ENCODE results near the gene CKMT2.
"Not testable (repeated sequence)": the region's sequence is repeated elsewhere in the genome, so short reads cannot be mapped to it uniquely, and the experiment has no call there.

CKMT2 gene

DNA sequence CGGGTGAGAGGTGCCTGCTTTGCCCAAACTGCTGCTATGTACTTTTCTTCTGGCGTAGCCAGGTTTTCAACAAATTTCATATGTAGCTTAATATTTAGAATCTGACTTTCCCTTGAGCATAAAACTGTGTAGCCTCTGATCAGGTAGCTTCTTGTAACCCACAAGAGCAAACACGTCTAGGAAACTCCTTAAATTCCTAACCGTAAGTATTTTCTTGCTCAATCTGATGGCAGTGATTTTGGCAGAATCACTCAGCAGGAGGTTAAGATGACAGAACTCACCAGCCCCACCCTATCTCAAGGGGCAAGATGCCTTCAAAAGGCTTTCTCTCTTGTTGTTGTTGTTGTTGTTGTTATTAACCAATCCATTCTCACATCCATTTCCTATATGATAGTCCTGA, 20.8 kb downstream of the CKMT2 start:
- DNase-seq: no peak

DNA sequence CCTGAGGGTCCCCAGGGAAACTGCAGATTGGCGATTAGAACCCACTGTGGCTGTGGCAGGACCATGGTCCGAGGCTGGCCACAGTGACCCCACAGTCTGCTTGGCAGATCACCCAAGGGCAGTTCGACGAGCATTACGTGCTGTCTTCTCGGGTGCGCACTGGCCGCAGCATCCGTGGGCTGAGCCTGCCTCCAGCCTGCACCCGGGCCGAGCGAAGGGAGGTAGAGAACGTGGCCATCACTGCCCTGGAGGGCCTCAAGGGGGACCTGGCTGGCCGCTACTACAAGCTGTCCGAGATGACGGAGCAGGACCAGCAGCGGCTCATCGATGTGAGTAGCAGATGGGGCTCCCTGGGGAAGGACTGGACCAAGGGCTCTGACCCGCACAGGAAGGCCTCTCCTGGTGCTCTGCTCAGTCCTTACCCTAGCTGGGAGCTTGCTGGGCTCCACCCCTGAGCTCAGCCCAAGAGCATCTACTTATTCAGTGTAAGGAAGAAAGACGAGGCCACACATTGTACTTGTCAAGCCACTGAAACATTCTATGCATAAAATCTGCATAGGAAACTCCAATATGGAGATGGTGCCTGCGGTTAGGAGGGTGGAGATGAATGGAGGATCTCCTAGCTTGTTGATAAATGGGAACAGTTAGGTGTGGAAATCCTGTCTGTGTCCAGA, 21.9 kb downstream of the CKMT2 start:
- DNase-seq: no peak

DNA sequence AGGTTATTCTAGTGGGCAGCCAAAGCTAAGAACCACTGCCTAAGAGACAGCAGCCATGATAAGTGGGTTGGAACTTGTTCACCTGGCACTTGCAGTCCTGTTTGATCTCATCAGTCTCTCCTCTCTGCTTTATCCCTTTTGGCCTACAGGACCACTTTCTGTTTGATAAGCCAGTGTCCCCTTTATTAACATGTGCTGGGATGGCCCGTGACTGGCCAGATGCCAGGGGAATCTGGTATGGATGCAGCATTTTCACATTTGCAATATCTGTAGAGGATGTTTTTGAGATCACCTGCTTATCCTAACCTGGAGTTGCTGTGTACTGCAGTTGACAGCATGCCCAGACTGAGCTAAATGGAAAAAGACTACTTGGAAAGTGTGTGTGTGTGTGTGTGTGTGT, 23.6 kb downstream of the CKMT2 start:
- DNase-seq: no peak

DNA sequence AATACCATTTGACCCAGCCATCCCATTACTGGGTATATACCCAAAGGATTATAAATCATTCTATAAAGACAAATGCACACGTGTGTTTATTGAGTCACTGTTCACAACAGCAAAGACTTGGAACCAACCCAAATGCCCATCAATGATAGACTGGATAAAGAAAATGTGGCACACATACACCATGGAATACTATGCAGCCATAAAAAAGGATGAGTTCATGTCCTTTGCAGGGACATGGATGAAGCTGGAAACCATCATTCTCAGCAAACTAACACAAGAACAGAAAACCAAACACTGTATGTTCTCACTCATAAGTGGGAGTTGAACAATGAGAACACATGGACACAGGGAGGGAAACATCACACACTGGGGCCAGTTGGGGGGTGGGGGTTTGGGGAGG, 29.7 kb downstream of the CKMT2 start:
- DNase-seq: not testable (repeated sequence)

DNA sequence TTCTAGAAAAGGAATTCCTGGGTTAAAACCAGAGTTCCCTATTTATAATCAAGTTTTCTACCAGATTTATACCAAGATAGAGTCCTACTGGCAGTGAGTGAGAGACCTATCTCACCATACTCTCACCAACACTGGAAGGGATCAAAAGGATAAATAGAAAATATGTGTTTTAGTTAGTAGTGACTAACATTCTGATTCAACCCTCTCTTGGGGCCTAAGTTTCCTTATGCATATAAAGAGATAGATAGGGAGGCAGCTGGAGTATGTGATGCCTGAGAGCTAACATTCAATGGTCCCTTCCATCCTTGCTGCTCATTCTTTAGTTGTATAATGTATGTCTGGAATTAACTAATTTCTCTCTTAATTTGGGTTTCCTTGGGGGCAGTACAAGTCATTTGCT, 32.0 kb downstream of the CKMT2 start:
- no peak for DNase-seq

DNA sequence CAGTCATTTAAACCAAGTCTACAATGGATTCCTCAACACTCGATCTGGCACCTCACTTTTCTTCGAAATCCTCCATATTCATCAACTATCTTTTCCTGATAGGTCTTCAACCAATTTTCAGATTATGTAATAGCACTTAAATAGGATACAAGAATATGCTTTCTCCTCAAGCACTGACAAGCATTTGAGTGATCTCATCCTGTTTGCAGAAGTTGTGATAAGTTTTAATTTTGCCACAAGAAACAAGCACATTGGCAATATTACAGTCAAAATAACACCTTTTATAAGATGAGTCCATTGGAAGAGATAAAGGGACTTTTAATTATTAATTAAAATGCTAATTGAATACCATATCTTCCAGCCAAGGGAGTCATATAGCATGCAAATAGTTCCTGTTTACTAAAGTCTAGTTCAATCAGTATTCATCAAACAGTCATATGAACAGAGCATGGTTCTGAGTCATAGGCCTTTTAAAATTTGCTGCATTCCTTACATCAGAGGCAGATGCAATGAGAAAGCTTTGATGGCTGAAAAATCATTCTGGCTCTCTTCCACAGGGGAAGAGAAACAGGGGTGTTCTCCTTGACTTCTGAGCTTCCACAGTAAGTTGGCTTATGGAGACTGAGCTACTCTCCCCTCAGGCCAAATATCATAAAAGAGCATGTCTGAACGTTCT, 35.5 kb downstream of the CKMT2 start:
- DNase-seq: no peak

DNA sequence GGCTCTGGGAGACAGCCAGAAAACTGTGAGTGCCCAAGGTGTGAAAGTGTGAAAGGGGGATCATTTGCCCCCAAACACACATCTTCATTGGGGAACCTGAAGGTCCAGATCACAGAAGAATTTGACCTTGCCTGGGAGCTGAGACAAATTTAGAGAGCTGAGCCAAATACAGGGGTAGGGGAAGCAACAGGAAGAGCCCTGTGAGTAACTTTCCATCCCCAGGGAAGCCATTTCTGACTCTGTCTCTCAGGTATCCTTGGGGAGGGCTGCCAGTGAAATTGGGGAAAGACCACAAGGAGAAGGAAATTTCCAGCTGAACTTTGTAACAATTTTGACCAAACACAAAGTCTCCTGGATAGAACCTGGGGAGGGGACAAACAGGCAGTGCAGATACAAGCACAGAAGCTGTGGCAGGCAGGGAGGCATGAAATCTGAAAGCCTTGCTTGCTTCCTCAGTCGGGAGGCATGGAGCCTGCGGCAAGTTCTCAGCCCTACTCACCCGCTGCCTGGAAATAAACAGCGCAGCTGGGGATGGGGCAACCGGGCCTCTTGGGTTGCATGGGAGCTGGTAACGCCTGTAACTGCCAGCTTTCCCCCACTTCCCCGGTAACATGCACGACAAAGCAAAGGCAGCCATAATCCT, 36.8 kb downstream of the CKMT2 start:
- no peak for DNase-seq

DNA sequence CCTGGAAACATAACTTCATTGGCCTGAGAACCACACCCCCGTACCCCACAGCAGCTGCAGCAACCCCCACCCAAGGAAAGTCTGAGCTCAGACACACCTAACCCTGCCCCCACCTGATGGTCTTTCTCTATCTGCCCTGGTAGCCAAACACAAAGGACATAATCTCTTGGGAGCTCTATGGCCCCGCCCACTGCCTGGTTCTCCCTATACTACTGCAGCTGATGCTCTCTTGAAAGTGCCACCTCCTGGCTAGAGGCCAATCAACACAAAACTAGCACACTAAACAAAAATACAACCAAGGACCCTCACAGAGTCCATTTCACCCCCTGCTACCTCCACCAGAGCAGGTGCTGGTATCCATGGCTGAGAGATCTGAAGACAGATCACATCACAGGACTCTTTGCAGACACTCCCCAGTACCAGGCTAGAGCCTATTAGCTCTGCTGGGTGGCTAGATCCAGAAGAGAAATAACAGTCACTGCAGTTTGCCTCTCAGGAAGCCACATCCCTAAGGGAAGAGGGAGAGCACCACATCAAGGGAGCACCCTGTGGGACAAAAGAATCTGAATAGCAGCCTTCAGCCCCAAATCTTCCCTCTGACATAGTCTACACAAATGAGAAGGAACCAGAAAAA, 37.4 kb downstream of the CKMT2 start:
- not testable (repeated sequence) for DNase-seq

DNA sequence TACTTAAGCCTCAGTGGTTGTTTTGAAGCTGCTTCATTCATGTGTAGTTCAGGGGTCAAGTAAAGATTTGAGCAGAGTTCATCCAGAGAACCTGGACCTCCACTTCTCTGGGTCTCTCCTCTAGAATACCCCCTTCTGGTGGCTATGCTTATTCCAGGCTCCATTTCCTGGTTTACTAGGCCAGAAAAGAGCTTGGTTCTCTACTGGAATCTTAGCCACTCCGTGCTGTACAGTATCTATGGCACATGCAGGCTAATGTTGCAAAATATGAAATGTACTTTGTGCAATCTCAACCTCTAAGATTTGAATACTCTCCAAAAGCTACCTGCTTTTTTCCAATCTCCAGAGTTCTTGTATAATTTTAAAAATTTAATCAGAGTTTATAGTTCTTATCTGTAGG, 50.9 kb downstream of the CKMT2 start:
- DNase-seq: no peak

DNA sequence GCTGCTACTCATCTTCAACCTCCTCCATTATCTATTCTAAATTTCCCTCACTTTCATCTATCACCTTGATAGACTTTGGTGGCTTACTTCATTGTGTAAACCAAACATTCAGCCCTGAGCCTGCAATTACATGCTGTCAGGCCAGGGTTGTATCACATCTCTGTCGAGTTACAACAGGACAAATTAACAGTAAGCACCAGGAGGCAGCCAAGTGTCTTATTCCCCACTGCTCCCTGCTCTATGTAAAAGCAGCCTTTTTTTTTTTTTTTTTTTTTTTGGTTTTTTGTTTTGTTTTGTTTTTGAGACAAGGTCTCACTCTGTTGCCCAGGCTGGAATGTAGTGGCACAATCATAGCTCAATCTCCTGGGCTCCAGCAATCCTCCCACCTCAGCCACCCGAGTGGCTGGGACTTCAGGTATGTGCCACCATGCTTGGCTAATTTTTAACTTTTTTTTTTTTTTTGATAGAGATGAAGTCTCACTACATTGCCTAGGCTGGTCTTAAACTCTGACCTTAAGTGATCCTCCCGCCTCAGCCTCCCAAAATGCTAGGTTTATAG, 53.0 kb downstream of the CKMT2 start:
- no peak for DNase-seq

DNA sequence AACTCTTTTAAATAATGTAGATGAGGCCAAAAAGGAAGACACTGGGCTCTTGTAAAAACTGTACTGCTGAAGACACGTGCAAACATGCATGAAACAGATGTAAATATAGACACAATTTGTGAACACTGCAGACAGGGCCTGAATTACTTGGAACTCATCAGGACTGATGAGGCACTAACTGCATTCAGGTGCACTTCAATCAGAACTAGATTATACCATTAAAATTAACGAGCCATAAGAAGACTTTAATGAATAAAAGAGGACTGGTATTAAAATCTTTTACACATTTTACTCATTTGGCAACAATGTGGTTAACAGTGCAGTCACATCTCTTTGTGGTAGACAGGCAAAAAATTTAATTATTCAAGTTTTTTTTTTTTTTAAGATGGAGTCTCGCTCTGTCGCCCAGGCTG, 54.9 kb downstream of the CKMT2 start:
- no peak for DNase-seq

DNA sequence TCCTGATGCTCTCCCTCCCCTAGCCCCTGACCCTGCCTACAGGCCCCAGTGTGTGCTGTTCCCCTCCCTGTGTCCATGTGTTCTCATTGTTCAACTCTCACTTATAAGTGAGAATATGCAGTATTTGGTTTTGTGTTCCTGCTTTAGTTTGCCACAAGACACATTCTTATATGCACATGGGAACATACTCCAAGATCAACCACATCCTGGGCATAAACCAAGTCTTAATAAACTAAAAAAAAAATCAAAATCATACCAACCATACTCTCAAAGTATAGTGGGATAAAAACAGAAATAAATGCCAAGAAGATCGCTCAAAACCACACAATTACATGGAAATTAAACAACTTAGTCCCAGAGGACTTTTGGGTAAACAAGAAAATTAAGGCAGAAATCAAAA, 57.0 kb downstream of the CKMT2 start:
- no peak for DNase-seq

DNA sequence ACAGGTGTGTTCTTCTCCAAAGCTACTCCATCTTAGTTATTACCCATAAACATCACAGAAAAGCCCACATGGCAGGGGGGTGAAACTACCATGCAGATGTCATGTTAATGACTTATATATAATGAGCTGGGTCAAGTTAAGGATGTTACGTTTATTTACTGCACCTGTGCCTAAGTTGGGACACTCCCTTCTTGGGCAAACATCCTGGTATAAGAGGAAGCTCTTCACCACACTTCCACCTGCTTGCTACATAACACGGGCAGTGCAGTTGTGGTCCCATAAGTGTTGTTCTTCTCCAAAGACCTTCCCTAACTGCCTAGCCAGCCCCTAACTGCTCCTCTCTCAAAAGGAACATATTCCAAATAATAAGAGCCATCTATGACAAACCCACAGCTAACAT, 59.0 kb downstream of the CKMT2 start:
- no peak for DNase-seq

DNA sequence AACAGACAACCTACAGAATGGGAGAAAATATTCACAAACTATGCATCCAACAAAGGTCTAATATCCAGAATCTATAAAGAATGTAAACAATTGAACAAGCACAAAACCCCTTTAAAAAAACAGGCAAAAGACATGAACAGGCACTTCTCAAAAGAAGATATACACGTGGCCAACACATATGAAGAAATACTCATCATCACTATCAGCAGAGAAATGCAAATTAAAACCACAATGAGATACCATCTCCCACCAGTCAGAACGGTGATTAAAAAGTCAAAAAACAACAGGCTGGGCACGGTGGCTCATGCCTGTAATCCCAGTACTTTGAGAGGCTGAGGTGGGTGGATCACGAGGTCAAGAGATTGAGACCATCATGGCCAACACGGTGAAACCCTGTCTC, 60.9 kb downstream of the CKMT2 start:
- not testable (repeated sequence) for DNase-seq

DNA sequence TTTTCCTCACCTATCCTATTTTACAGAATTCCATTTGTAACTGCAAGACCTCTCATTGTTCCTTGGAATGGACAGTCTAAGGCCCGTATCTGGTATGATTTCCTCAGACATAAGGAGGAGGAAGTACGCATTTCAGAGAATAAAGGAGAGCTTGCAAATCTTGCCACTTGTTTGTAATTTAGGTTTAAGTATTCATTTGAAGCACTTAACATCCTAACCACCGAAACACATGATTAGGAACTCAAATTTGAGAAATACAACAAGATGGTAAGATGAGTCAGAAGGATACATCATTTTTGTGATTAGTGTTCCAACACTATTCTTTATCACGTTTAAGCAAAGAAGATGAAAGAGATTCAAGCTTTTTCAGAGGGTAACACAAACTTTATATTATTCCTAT, 64.4 kb downstream of the CKMT2 start:
- DNase-seq: no peak

DNA sequence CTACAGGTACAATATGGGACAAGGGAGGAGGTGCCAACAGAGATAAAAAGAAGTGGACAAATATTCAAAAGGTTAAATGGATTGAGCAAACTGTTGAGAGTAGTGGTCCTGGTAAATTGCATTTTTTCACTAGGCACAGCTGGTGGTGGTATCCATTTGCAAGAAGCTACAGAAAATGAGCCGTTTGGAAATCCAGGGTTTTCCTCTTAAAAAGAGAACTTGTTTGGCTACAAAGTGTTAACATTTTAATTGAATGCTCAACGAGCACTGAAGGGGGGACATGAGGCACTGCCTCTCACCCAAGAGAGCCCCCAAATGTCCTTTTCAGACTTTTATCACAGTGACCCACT, 67.8 kb downstream of the CKMT2 start:
- DNase-seq: no peak

DNA sequence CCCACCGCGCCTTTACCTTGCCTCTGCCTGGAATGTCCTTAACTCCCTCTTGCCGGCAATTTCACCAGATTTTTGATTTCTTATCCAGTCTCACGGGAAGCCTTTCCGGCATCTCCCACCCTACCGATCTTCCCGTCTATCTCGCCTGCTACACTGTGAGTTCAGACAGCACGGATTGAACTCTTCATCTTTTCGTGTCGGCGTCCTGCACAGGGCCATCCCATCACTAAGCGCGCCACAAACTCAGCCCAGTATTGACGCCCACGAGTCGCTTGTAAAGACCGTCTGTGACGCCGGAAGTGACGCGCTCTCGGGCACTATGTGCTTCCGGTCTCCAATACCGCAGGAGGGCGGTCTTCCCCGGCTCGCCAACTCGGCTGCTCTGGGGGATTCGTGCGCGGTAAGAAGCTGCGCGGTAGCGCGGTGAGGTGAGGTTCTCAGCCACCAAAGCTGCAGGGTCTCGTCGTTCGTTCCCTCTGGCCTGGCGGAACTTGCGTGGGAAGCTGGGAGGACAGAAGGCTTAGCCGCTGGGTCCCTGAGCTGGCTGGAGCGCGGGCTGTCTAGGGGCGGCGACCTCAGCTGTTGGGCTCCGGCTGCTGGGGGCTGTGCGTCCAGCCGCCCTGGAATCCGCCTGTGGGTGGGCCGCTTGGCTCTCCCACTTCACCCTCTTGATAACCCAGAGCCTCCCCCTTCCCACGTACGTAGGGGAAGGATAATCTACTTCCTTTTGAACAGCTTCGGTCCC, 68.3 kb downstream of the CKMT2 start, which contains the start of gene ZCCHC9:
Gene ZCCHC9 (plus strand): TSS at position 317 of the 745 bp plus-strand sequence. CDS start 3,171 bp downstream, outside the sequence.
- peak; percentile 91 to 94 for DNase-seq

DNA sequence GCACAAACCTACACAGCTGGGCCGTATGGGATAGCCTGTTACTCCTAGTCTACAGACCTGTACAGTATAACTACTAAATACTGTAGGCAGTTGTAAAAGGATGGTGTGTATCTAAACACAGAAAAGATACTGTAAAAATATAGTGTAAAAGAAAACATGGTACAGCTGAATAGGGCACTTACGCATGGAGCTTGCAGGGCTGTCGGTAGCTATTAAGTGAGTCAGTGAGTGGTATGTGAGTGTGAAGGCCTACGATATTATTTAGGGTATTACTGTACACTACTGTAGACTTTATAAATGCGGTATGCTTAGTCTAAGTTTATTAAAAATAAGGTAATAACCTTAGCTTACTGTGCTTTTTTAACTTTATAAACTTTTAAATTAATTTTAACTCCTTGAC, 69.5 kb downstream of the CKMT2 start:
- no peak for DNase-seq

DNA sequence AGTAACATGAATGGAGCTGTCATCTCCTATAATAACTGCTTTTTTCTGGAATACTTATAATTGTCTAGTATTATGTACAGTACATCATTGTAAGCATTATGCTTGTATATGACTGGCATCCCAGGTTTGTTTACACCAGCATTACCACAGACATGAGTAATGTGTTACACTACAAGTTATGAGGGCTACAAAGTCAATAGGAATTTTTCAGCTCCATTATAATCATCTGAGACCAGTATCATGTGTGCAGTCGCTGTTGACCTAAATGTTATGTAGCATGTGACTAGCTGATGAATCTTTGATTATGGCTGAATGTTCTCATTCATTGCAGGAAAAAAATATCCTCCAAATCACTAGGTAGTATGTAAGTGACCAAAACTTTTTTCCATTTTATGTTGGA, 70.4 kb downstream of the CKMT2 start:
- no peak for DNase-seq

DNA sequence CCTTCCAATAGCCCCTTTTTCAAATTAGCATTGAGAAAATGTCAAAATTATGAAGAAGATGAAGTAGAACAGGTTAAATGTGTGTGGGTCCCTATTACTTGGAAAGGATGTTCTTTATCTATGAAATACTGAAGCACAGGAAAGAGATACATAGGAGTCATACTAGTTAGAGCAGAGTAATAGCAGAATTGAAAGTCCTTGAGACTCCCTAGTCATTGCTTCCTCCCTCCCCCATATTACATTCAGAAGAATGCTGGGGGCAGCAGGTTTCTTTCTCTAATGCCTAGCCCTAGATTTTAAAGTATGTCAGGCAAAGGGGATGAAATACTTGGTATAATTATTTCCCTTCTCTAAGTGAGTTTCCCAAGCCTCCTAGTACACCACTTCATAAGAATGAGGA, 72.7 kb downstream of the CKMT2 start:
- DNase-seq: no peak

DNA sequence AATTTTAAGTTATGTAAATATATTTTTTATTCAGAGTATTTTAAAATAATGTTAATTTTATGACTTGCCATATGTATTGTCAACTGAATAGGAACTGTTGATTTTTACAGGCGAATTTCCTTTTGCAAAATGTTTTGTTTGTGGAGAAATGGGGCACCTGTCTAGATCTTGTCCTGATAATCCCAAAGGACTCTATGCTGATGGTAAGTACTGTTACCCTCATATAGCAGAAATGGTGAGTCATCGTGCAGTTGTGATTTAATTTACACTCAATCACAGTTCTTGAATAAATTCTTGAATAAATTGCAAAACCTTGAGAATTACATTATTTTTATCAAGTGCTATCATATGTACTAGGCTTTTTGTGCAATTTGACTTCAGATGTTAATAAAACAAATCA, 75.7 kb downstream of the CKMT2 start:
- no peak for DNase-seq

DNA sequence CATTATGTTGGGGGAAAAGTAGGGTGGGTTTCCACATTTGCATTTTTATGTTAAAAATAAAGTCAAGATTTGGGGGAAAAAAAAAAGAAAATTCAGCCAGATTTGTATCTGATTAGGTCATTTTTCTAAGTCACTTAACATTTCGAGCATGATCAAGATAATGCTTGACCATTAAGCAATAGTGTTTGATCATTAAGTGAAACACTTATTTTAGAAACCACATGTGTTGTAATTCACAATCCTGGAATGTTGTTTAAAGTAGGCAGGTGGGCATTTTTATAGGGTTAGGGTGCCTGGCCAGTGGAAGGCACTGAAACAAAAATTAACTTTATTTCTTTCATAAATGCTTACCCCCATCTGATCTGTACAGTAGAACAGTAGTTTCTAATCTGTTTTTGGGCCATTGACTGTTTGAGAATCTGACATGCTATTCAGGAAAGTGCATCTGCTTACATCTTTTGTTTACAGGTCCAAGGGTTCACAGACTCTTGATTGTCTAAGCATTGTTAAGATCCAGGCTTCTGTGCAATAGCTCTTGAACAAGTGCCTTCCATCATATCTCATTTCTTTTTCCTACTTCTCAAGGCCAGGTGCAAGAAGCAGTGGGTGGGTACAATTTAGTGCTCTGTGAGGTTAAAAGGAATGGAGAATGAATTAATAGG, 77.4 kb downstream of the CKMT2 start:
- no peak for DNase-seq

Data from activated T-cell treated with anti-CD3 and anti-CD28 coated beads, Interleukin-2, amount 50 U/mL, for 48 hours (primary cell).